Right lobe of liver (tissue), 6 donors: ENCODE measurements around the gene ETNK1. TPM values are rescaled to one million over a fixed set of nuclear protein-coding genes. Genes with fewer than 3 reads are reported as not detected.
A peak's percentile ranks its signal among the peaks of the same experiment; 100 is the strongest.

Experiments used
- ATAC-seq, 4 donors: fragments of 200-7000 bp; cut with Tn5 transposase; one replicate each; pipeline ENCODE4 v1.9.1; 2020; ENCODE audit warnings: mild to moderate bottlenecking in 4 of 4, moderate library complexity in 4 of 4
- DNase-seq, 3 donors: peaks; one replicate each; pipeline ENCODE4 v3.0.0-alpha.2; 2020
- H3K27ac ChIP-seq, 3 donors: fragments of 200-600 bp; one replicate each; pipeline ENCODE4 v1.8.0; 2022
- H3K27me3 ChIP-seq, 2 donors: fragments of 200-600 bp; one replicate each; pipeline ENCODE4 v1.8.0; 2022
- H3K36me3 ChIP-seq, 4 donors: fragments of 200-600 bp; sonication (generic) in 1 of 4; one replicate each; pipeline versions ENCODE4 v1.5.1 to v1.8.0; 2017 to 2022; ENCODE audit warnings: control low read depth in 1 of 4
- H3K4me1 ChIP-seq, 4 donors: fragments of 200-600 bp; sonication (generic) in 1 of 4; one replicate each; pipeline versions ENCODE4 v1.5.1 to v1.8.0; 2017 to 2022; ENCODE audit warnings: control low read depth in 1 of 4
- H3K4me3 ChIP-seq, 3 donors: fragments of 200-600 bp; one replicate each; pipeline ENCODE4 v1.8.0; 2022
- H3K9me3 ChIP-seq, 4 donors: fragments of 200-600 bp; sonication (generic) in 1 of 4; one replicate each; pipeline versions ENCODE4 v1.5.1 to v1.8.0; 2017 to 2022; ENCODE audit warnings: control low read depth in 1 of 4
- CTCF ChIP-seq, 4 donors: fragments of 200-600 bp in 3 of 4; fragments of 450-650 bp in 1 of 4; IDR thresholded peaks; one replicate each; pipeline versions ENCODE4 v1.5.1 to v1.8.0; 2016 to 2022; ENCODE audit warnings: antibody characterized with exemption in 4 of 4, mild to moderate bottlenecking in 2 of 4
- POLR2A ChIP-seq: fragments of 450-650 bp; IDR thresholded peaks from one replicate; pipeline ENCODE4 v1.6.1; 2017; ENCODE audit warnings: antibody characterized with exemption, mild to moderate bottlenecking
- WGBS: methylation state at CpG from one replicate; pipeline ENCODE4 v1.1.6; 2018; ENCODE audit warnings: low coverage, low lambda C conversion rate; ENCODE audit not compliant: insufficient coverage; ENCODE audit errors: missing lambda C conversion rate; 5-methylcytosine and 5-hydroxymethylcytosine counted together
- intact Hi-C, 2 donors: fragments of 100-400 bp; cut with DNase I; formaldehyde crosslinking; loops; one replicate each; pipeline versions ENCODE4 v1.11.2 to v1.14.1; 2022
- total RNA-seq, 6 experiments: library from RNA; depleted of rRNA in 2 of 6; stranded (reverse); fragments of >200 nt in 2 of 6; fragmentation: NEBNext Ultra II Directional in 3 of 6; extraction: Animal tissue kit (Norgen Biotek cat#: 25700) in 3 of 6; gene quantifications; one replicate each; pipeline versions ENCODE4 v1.1.0 to v1.2.4, GENCODE V29; 2016 to 2023
- donor health status: DM: no; HTN: yes; CAD: no.
- donor health status: DM: no; HTN: no; CAD: no.
- donor health status: DM: no; HTN: no; CAD: no.
- donor health status: DM: no; HTN: yes; CAD: no.
- donor health status: DM: no; HTN: yes; CAD: no.

ETNK1 gene
- total RNA-seq, 6 experiments from 2014 or later, result 24.1 to 65.3 (median 34.8) TPM

- DNase-seq (no peak), ATAC-seq (no peak)
- Histone ChIP-seq H3K36me3 (no peaks in the 10 kb centered on the region), H3K4me1 (peaks cover 0 to 22% (median 9%) of the 10 kb centered on the region in 4 donors), H3K4me3 (peak overlapping the region in 1 of 3 donors; percentile 15), H3K27me3 (no peaks in the 10 kb centered on the region), H3K9me3 (no peaks in the 10 kb centered on the region), H3K27ac (peak overlapping the region in 2 of 3 donors; percentile 99 to 100)
- intact Hi-C loops, result no loop called here
- 56% methylated on average over 2 of the region's 2 CpGs for WGBS
- TF ChIP-seq POLR2A (no peak), CTCF (IDR thresholded peaks at IDR 0.05) (no peak)
Observed at GRCh38 chr12:22627371-22627770, 2.4 kb downstream of the ETNK1 start.

GRCh38 chr12:22628228-22628627 is 3.3 kb downstream of the ETNK1 start:
- Histone ChIP-seq H3K4me3 (no peak overlapping the region), H3K27ac (no peak overlapping the region), H3K27me3 (no peaks in the 10 kb centered on the region), H3K36me3 (no peaks in the 10 kb centered on the region), H3K9me3 (no peaks in the 10 kb centered on the region), H3K4me1 (peaks cover 0 to 22% (median 9%) of the 10 kb centered on the region in 4 donors)
- no peak for ATAC-seq
- TF ChIP-seq CTCF (IDR thresholded peaks at IDR 0.05) (no peak), POLR2A (no peak)
- intact Hi-C loops, result no loop called here
- WGBS, result 72% methylated on average over 4 of the region's 4 CpGs
- no peak for DNase-seq

GRCh38 chr12:22631863-22632463 is 7.0 kb downstream of the ETNK1 start:
- Histone ChIP-seq H3K36me3 (no peaks in the 10 kb centered on the region), H3K4me1 (peaks cover 0 to 14% (median 5%) of the 10 kb centered on the region in 4 donors), H3K4me3 (no peak overlapping the region), H3K27me3 (no peaks in the 10 kb centered on the region), H3K9me3 (no peaks in the 10 kb centered on the region), H3K27ac (no peak overlapping the region)
- TF ChIP-seq CTCF (IDR thresholded peaks at IDR 0.05), result peak; percentile 42 to 70 (median 64)
- no peak for TF ChIP-seq POLR2A
- WGBS, result 36% methylated on average over 3 of the region's 3 CpGs
- intact Hi-C loops, result loop anchor here in 1 of 2 donors (10.0 kb wide), 1 partner anchor 167 kb away; no protein-coding TSS in a partner anchor
- DNase-seq (no peak), ATAC-seq (peak in 3 of 4 donors; percentile 48 to 53 (median 50))

- H3K4me1 ChIP-seq, result no peaks in the 10 kb centered on the region
- 88% methylated on average over 3 of the region's 3 CpGs for WGBS
- no peak for DNase-seq
- intact Hi-C loops, result loop anchor here in 1 of 2 donors (10.0 kb wide), 1 partner anchor 170 kb away; no protein-coding TSS in a partner anchor
- TF ChIP-seq CTCF (IDR thresholded peaks at IDR 0.05) (no peak), POLR2A (no peak)
- H3K27ac ChIP-seq, result no peak overlapping the region
- H3K4me3 ChIP-seq, result no peak overlapping the region
- peaks cover 0 to 4% (median 0%) of the 10 kb centered on the region in 4 donors for H3K36me3 ChIP-seq
- no peak for ATAC-seq
- no peaks in the 10 kb centered on the region for H3K27me3 ChIP-seq
- H3K9me3 ChIP-seq, result no peaks in the 10 kb centered on the region
Observed at GRCh38 chr12:22634883-22635282, 9.9 kb downstream of the ETNK1 start.
